PC-3 (cell line): ENCODE results near the gene UCN2. TPM values are rescaled to one million over a fixed set of nuclear protein-coding genes. Genes with fewer than 3 reads are reported as not detected.

Experiments
- ATAC-seq: fragments of 200-7000 bp; cut with Tn5 transposase; 2 replicates; pipeline ENCODE4 v1.9.1; 2020; ENCODE audit warnings: mild to moderate bottlenecking, moderate library complexity
- BruUV-seq: library from RNA; stranded (reverse); fragments of 400-500 nt; replicated peaks from 2 replicates; lab custom pipeline; 2021; lab: Mats Ljungman, UMichigan
- CTCF ChIA-PET: fragments of 300-600 bp; sonication (Branson Sonifier 250); formaldehyde crosslinking; loops from one replicate; lab custom pipeline; 2022; ENCODE audit warnings: antibody characterized with exemption; lab: Charles Lee
- POLR2A ChIA-PET: fragments of 300-600 bp; sonication (Branson Sonifier 250); formaldehyde crosslinking; loops from one replicate; lab custom pipeline; 2022; ENCODE audit warnings: antibody characterized with exemption; ENCODE audit not compliant: unreplicated experiment; lab: Charles Lee
- DNase-seq: peaks from one replicate; pipeline ENCODE4 v3.0.0-alpha.2; 2015
- H2AFZ ChIP-seq: fragments of 300-600 bp; sonication (generic); 2 replicates; pipeline ENCODE4 v1.6.0; 2016; ENCODE audit warnings: antibody characterized with exemption, low read length
- H3F3A ChIP-seq: fragments of 300-600 bp; sonication (generic); one replicate; pipeline ENCODE4 v1.6.0; 2017; ENCODE audit warnings: antibody characterized with exemption, low read length, control low read depth, mild to moderate bottlenecking; ENCODE audit not compliant: unreplicated experiment
- H3K27ac ChIP-seq: fragments of 300-600 bp; sonication (generic); 2 replicates; pipeline ENCODE4 v1.5.1; 2016; ENCODE audit warnings: mild to moderate bottlenecking, low read length
- H3K27me3 ChIP-seq: fragments of 300-600 bp; sonication (generic); 2 replicates; pipeline ENCODE4 v1.6.1; 2016; ENCODE audit warnings: low read length, mixed read lengths
- H3K36me3 ChIP-seq: fragments of 300-600 bp; sonication (generic); 2 replicates; pipeline ENCODE4 v1.6.1; 2016; ENCODE audit warnings: low read depth, mixed run types, low read length, mixed read lengths
- H3K4me1 ChIP-seq: fragments of 300-600 bp; sonication (generic); 2 replicates; pipeline ENCODE4 v1.5.1; 2016; ENCODE audit warnings: low read length; ENCODE audit not compliant: insufficient read depth
- H3K4me2 ChIP-seq: fragments of 300-600 bp; sonication (generic); 2 replicates; pipeline ENCODE4 v1.6.0; 2016; ENCODE audit warnings: low read length
- H3K4me3 ChIP-seq: fragments of 300-600 bp; sonication (generic); 2 replicates; pipeline ENCODE4 v1.5.1; 2016; ENCODE audit warnings: mild to moderate bottlenecking, low read length, mixed read lengths
- H3K79me2 ChIP-seq: fragments of 300-600 bp; sonication (generic); 2 replicates; pipeline ENCODE4 v1.6.1; 2017; ENCODE audit warnings: low read length, mixed read lengths
- H3K9ac ChIP-seq: fragments of 300-600 bp; sonication (generic); 2 replicates; pipeline ENCODE4 v1.6.0; 2016; ENCODE audit warnings: mild to moderate bottlenecking, low read length
- H3K9me2 ChIP-seq: fragments of 300-600 bp; sonication (generic); replicated peaks from 2 replicates; pipeline ENCODE4 v1.6.1; 2016; ENCODE audit warnings: mixed run types, low read length, mixed read lengths
- H3K9me3 ChIP-seq: fragments of 300-600 bp; sonication (generic); 2 replicates; pipeline ENCODE4 v1.6.1; 2016; ENCODE audit warnings: low read length, mixed read lengths
- H4K20me1 ChIP-seq: fragments of 300-600 bp; sonication (generic); 2 replicates; pipeline ENCODE4 v1.6.1; 2016; ENCODE audit warnings: low read length, mixed read lengths
- CTCF ChIP-seq: fragments of 300-600 bp; sonication (generic); conservative IDR thresholded peaks from 2 replicates; pipeline ENCODE4 v1.5.1; 2017; ENCODE audit warnings: antibody characterized with exemption, low read depth, mild to moderate bottlenecking, low read length
- EZH2 ChIP-seq: fragments of 300-600 bp; sonication (generic); IDR thresholded peaks from one replicate; pipeline ENCODE4 v1.6.1; 2017; ENCODE audit warnings: antibody characterized with exemption, mild to moderate bottlenecking, low read length; ENCODE audit not compliant: unreplicated experiment
- EZH2phosphoT487 ChIP-seq: fragments of 300-600 bp; sonication (generic); IDR thresholded peaks from 2 replicates; pipeline ENCODE4 v1.6.1; 2018; ENCODE audit warnings: mild to moderate bottlenecking, antibody characterized with exemption, low read length, borderline replicate concordance
- intact Hi-C: fragments of 100-400 bp; cut with micrococcal nuclease; formaldehyde crosslinking; loops from 2 replicates; pipeline ENCODE4 v1.9.0; 2023
- total RNA-seq: library from RNA; depleted of rRNA; stranded (reverse); fragments of >200 nt; gene quantifications from 2 replicates; pipeline ENCODE4 v1.2.3, GENCODE V29; 2014

The UCN2 gene
- total RNA-seq, 1 experiment from 2014 or later, result 0.91 TPM

GRCh38 chr3:48519277-48519643 lies 44.3 kb downstream of the UCN2 start:
- Histone ChIP-seq H3K27ac (no peak overlapping the region), H3K9me2 (no peaks in the 10 kb centered on the region), H3K4me1 (no peaks in the 10 kb centered on the region), H3K27me3 (no peaks in the 10 kb centered on the region), H3K4me3 (no peak overlapping the region), H2AFZ (no peak overlapping the region), H4K20me1 (no peaks in the 10 kb centered on the region), H3K36me3 (peaks cover 5% of the 10 kb centered on the region; the same call in 1 of the 2 replicates), H3K79me2 (no peaks in the 10 kb centered on the region), H3K9ac (no peak overlapping the region), H3K9me3 (no peaks in the 10 kb centered on the region), H3K4me2 (no peak overlapping the region), H3F3A (no peaks in the 10 kb centered on the region)
- DNase-seq (no peak), ATAC-seq (no peak)
- intact Hi-C loops, result no loop called here
- ChIA-PET POLR2A (interaction anchor here (0.5 kb wide), 1 partner anchor 15 kb away, joined by 4 read pairs; no protein-coding TSS in a partner anchor), CTCF (no interaction called here)
- TF ChIP-seq CTCF (no peak), EZH2 (no peak), EZH2phosphoT487 (no peak)
- BruUV-seq, result no TSS peak

- TF ChIP-seq CTCF, result no peak
- TF ChIP-seq EZH2, result no peak
- TF ChIP-seq EZH2phosphoT487, result no peak
- DNase-seq, result no peak
- H3K9ac ChIP-seq, result no peak overlapping the region
- no peak overlapping the region for H3K4me2 ChIP-seq
- H3F3A ChIP-seq, result no peaks in the 10 kb centered on the region
- H3K9me3 ChIP-seq, result no peaks in the 10 kb centered on the region
- ChIA-PET CTCF (no interaction called here), POLR2A (interaction anchor here (0.5 kb wide), 1 partner anchor 14 kb away, joined by 4 read pairs; no protein-coding TSS in a partner anchor)
- peaks cover 5% of the 10 kb centered on the region; the same call in 1 of the 2 replicates for H3K36me3 ChIP-seq
- H4K20me1 ChIP-seq, result no peaks in the 10 kb centered on the region
- H3K9me2 ChIP-seq, result no peaks in the 10 kb centered on the region
- TSS peak; percentile 14 for BruUV-seq
- H2AFZ ChIP-seq, result no peak overlapping the region
- no peaks in the 10 kb centered on the region for H3K79me2 ChIP-seq
- no peak overlapping the region for H3K4me3 ChIP-seq
- ATAC-seq, result no peak
- intact Hi-C loops, result no loop called here
- H3K27me3 ChIP-seq, result no peaks in the 10 kb centered on the region
- H3K27ac ChIP-seq, result no peak overlapping the region
- no peaks in the 10 kb centered on the region for H3K4me1 ChIP-seq
Measured at GRCh38 chr3:48518638-48519276, 44.8 kb downstream of the UCN2 start.

- H3K9me2 ChIP-seq, result no peaks in the 10 kb centered on the region
- H3K27ac ChIP-seq, result no peak overlapping the region
- intact Hi-C loops, result no loop called here
- no peaks in the 10 kb centered on the region for H3K79me2 ChIP-seq
- ChIA-PET CTCF (no interaction called here), POLR2A (no interaction called here)
- no TSS peak for BruUV-seq
- no peaks in the 10 kb centered on the region for H3F3A ChIP-seq
- no peaks in the 10 kb centered on the region for H3K9me3 ChIP-seq
- H3K9ac ChIP-seq, result no peak overlapping the region
- H2AFZ ChIP-seq, result no peak overlapping the region
- H3K36me3 ChIP-seq, result peaks cover 5% of the 10 kb centered on the region; the same call in 1 of the 2 replicates
- no peaks in the 10 kb centered on the region for H3K27me3 ChIP-seq
- DNase-seq, result no peak
- TF ChIP-seq EZH2phosphoT487, result no peak
- TF ChIP-seq CTCF, result no peak
- no peak for TF ChIP-seq EZH2
- H4K20me1 ChIP-seq, result no peaks in the 10 kb centered on the region
- H3K4me2 ChIP-seq, result no peak overlapping the region
- no peak overlapping the region for H3K4me3 ChIP-seq
- no peak for ATAC-seq
- H3K4me1 ChIP-seq, result no peaks in the 10 kb centered on the region
Measured at GRCh38 chr3:48518069-48518468, 45.5 kb downstream of the UCN2 start.
